ENCODE measurements around the gene STK24. TPM values are rescaled to one million over a fixed set of nuclear protein-coding genes. Genes with fewer than 3 reads are reported as not detected.

The STK24 gene
- polyA plus RNA-seq, 2 of the 4 experiments (the other 2 are of a cell fraction): 46.1 to 55.6 TPM

- TF ChIP-seq CHD2 (IDR thresholded peaks at IDR 0.05; ENCODE audit: low read length, partially characterized antibody) (no peak), TP53 (CRISPR knock-in tag; IDR thresholded peaks at IDR 0.05) (no peak), CBX8 (IDR thresholded peaks at IDR 0.05) (no peak), MAZ (IDR thresholded peaks at IDR 0.05; ENCODE audit: borderline replicate concordance, low read depth, low read length) (no peak), MAFK (IDR thresholded peaks at IDR 0.05; ENCODE audit: partially characterized antibody) (no peak), FOSL2 (IDR thresholded peaks at IDR 0.05) (no peak), FOSL2 (CRISPR knock-in tag; IDR thresholded peaks at IDR 0.05) (no peak), RNF2 (IDR thresholded peaks at IDR 0.05; ENCODE audit: borderline replicate concordance, low read depth) (no peak), EHMT2 (IDR thresholded peaks at IDR 0.05; ENCODE audit: low read depth) (no peak), EP300 (IDR thresholded peaks at IDR 0.05) (no peak), JUN (IDR thresholded peaks at IDR 0.05) (no peak), CEBPB (IDR thresholded peaks at IDR 0.05) (no peak), ELK1 (IDR thresholded peaks at IDR 0.05; ENCODE audit: low read depth, low read length) (no peak), POLR2A (IDR thresholded peaks at IDR 0.05; ENCODE audit: low read length) (no peak)
- TF ChIP-seq, protein P1, sequence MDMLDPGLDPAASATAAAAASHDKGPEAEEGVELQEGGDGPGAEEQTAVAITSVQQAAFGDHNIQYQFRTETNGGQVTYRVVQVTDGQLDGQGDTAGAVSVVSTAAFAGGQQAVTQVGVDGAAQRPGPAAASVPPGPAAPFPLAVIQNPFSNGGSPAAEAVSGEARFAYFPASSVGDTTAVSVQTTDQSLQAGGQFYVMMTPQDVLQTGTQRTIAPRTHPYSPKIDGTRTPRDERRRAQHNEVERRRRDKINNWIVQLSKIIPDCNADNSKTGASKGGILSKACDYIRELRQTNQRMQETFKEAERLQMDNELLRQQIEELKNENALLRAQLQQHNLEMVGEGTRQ (IDR thresholded peaks at IDR 0.05): no peak
- ChIA-PET CTCF (interaction anchor here (0.7 kb wide), 1 partner anchor 127 kb away, joined by 4 read pairs; no protein-coding TSS in a partner anchor), POLR2A (no interaction called here)
- Histone ChIP-seq H3K4me1 (peaks cover 9% of the 10 kb centered on the region; the same call in 2 of the 3 replicates), H3K9me3 (no peaks in the 10 kb centered on the region), H3K4me2 (no peak overlapping the region), H3K4me3 (no peak overlapping the region), H3K27ac (no peak overlapping the region)
- DNase-seq (ENCODE audit: low read depth in 1 of 2, low spot score in 1 of 2): no peak
- no peak for FAIRE-seq
- 76% methylated on average over 2 of the region's 2 CpGs for WGBS (ENCODE audit: missing lambda C conversion rate)
- ATAC-seq: no peak
Measured at GRCh38 chr13:98526182-98526512, 50.8 kb downstream of the STK24 start.

GRCh38 chr13:98525456-98526181 is 51.3 kb downstream of the STK24 start:
- POLR2A ChIA-PET: no interaction called here
- no peak for FAIRE-seq

DNA sequence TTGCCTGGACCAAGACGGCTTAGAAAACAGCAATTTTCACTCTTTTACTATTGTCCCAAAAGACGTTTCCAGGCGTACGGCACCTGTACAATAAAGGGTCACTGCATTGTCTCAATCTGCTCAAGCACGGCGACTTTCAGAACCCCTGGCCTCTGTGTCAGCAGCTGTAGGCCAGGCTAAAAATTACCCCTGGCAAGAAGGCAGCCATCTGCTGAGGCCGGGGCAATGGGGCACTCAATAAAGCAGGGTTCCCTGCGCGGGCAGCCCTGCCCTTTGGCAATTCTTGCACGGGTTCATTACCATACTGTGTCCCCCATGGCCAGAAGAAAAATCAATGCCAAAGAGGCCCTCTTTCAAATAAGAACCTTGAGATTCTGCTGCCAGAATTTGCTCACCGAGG is 52.1 kb downstream of the STK24 start:
- CTCF ChIA-PET: no interaction called here
- FAIRE-seq: no peak

More at GRCh38 chr13:98525456-98526181, 51.3 kb downstream of the STK24 start:
- TF ChIP-seq JUN (IDR thresholded peaks at IDR 0.05): no peak
- TF ChIP-seq, protein P2, sequence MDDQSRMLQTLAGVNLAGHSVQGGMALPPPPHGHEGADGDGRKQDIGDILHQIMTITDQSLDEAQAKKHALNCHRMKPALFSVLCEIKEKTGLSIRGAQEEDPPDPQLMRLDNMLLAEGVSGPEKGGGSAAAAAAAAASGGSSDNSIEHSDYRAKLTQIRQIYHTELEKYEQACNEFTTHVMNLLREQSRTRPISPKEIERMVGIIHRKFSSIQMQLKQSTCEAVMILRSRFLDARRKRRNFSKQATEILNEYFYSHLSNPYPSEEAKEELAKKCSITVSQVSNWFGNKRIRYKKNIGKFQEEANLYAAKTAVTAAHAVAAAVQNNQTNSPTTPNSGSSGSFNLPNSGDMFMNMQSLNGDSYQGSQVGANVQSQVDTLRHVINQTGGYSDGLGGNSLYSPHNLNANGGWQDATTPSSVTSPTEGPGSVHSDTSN (IDR thresholded peaks at IDR 0.05): no peak
- CTCF ChIA-PET: interaction anchor here (0.7 kb wide), 1 partner anchor 127 kb away, joined by 4 read pairs; no protein-coding TSS in a partner anchor
- no peak overlapping the region for H3K4me3 ChIP-seq
- no peak overlapping the region for H3K4me2 ChIP-seq
- H3K4me1 ChIP-seq: peaks cover 9% of the 10 kb centered on the region; the same call in 2 of the 3 replicates
- DNase-seq (ENCODE audit: low read depth in 1 of 2, low spot score in 1 of 2) (no peak), ATAC-seq (no peak)
- H3K9me3 ChIP-seq: no peaks in the 10 kb centered on the region
- WGBS (ENCODE audit: missing lambda C conversion rate): 85% methylated on average over 11 of the region's 18 CpGs
- no peak overlapping the region for H3K27ac ChIP-seq

More for the DNA sequence above, 52.1 kb downstream of the STK24 start:
- DNase-seq (ENCODE audit: low read depth in 1 of 2, low spot score in 1 of 2): no peak
- POLR2A ChIA-PET: no interaction called here
- Histone ChIP-seq H3K4me2 (no peak overlapping the region), H3K27ac (no peak overlapping the region), H3K4me3 (no peak overlapping the region), H3K9me3 (no peaks in the 10 kb centered on the region), H3K4me1 (peaks cover 9% of the 10 kb centered on the region; the same call in 2 of the 3 replicates)
- TF ChIP-seq, protein P1 (IDR thresholded peaks at IDR 0.05): no peak
- TF ChIP-seq TFCP2L1 (CRISPR knock-in tag; IDR thresholded peaks at IDR 0.05): no peak
- WGBS (ENCODE audit: missing lambda C conversion rate): 89% methylated on average over 11 of the region's 11 CpGs
- no peak for ATAC-seq

All from A549 (cell line).